B cell (primary cell): Measurements from ENCODE around the gene PYDC1. TPM values are rescaled to one million over a fixed set of nuclear protein-coding genes. Genes with fewer than 3 reads are reported as not detected.
A peak's percentile ranks its signal among the peaks of the same experiment; 100 is the strongest.
"Not testable (repeated sequence)": the region's sequence is repeated elsewhere in the genome, so short reads cannot be mapped to it uniquely, and the experiment has no call there.

Source experiments
- ATAC-seq: fragments of 200-7000 bp; cut with Tn5 transposase; one replicate; pipeline ENCODE4 v1.10.0; 2021; ENCODE audit warnings: low read depth, mild to moderate bottlenecking, moderate number of reproducible peaks, moderate library complexity
- CTCF ChIA-PET: fragments of 350-600 bp; sonication (Branson Sonifier 250); formaldehyde crosslinking; loops from one replicate; lab custom pipeline; 2021; ENCODE audit warnings: antibody characterized with exemption, inconsistent platforms; lab: Charles Lee
- POLR2A ChIA-PET: fragments of 350-600 bp; sonication (Branson Sonifier 250); formaldehyde crosslinking; loops from one replicate; lab custom pipeline; 2021; ENCODE audit warnings: antibody characterized with exemption; lab: Charles Lee
- DNase-seq: peaks from one replicate; pipeline ENCODE4 v3.0.0; 2013
- H2AFZ ChIP-seq: 2 replicates; pipeline ENCODE4 v1.6.1; 2012; ENCODE audit warnings: mild to moderate bottlenecking, low read depth, low read length; ENCODE audit not compliant: insufficient read depth, poor library complexity, severe bottlenecking
- H3K27ac ChIP-seq, 2 donors: 1 replicate in 1 of 2; 2 replicates in 1 of 2; pipeline ENCODE4 v1.5.1; 2012 to 2013; ENCODE audit warnings: low read length in 2 of 2, mild to moderate bottlenecking in 2 of 2, moderate library complexity in 1 of 2
- H3K27me3 ChIP-seq, 4 experiments: fragments of 200-600 bp in 1 of 4; sonication (generic) in 1 of 4; replicated peaks in 1 of 4; 1 replicate in 2 of 4; 2 replicates in 2 of 4; pipeline versions ENCODE4 v1.6.1 to v1.7.0; 2013 to 2016; ENCODE audit warnings: low read length in 3 of 4, mild to moderate bottlenecking in 2 of 4, mixed read lengths in 1 of 4, moderate library complexity in 1 of 4; ENCODE audit not compliant: insufficient read depth in 4 of 4, control insufficient read depth in 3 of 4; ENCODE audit errors: control extremely low read depth in 1 of 4
- H3K36me3 ChIP-seq, 2 experiments: replicated peaks in 1 of 2; 1 replicate in 1 of 2; 2 replicates in 1 of 2; pipeline versions ENCODE4 v1.6.1 to v1.7.1; 2013; ENCODE audit warnings: low read length in 1 of 2; ENCODE audit not compliant: insufficient read depth in 2 of 2, control insufficient read depth in 1 of 2; ENCODE audit errors: control extremely low read depth in 1 of 2, extremely low read depth in 1 of 2
- H3K4me1 ChIP-seq, 2 donors: fragments of 200-600 bp in 1 of 2; sonication (generic) in 1 of 2; 1 replicate in 1 of 2; 2 replicates in 1 of 2; pipeline versions ENCODE4 v1.5.1 to v1.6.1; 2013 to 2017; ENCODE audit warnings: low read length in 2 of 2; ENCODE audit not compliant: control insufficient read depth in 2 of 2, insufficient read depth in 2 of 2
- H3K4me2 ChIP-seq: replicated peaks from 2 replicates; pipeline ENCODE3; 2012; ENCODE audit warnings: mild to moderate bottlenecking, low read depth, low read length; ENCODE audit not compliant: poor library complexity, severe bottlenecking
- H3K4me3 ChIP-seq, 5 experiments: fragments of 200-600 bp in 1 of 5; sonication (generic) in 1 of 5; 1 replicate in 3 of 5; 2 replicates in 2 of 5; pipeline versions ENCODE4 v1.5.1 to v1.7.0; 2011 to 2016; ENCODE audit warnings: low read length in 4 of 5, mild to moderate bottlenecking in 4 of 5, low read depth in 2 of 5, control low read depth in 1 of 5, moderate library complexity in 1 of 5; ENCODE audit not compliant: insufficient read depth in 1 of 5; ENCODE audit errors: control extremely low read depth in 1 of 5, extremely low read depth in 1 of 5
- H3K79me2 ChIP-seq: fragments of 200-600 bp; sonication (generic); one replicate; pipeline ENCODE4 v1.6.0; 2016; ENCODE audit warnings: low read length; ENCODE audit not compliant: control insufficient read depth, insufficient read depth
- H3K9ac ChIP-seq: fragments of 200-600 bp; sonication (generic); 2 replicates; pipeline ENCODE4 v1.6.1; 2017; ENCODE audit warnings: mild to moderate bottlenecking, low read length, moderate library complexity
- H3K9me3 ChIP-seq, 3 donors: one replicate each; pipeline versions ENCODE4 v1.6.1 to v1.7.1; 2013; ENCODE audit warnings: low read length in 2 of 3; ENCODE audit not compliant: control insufficient read depth in 2 of 3, insufficient read depth in 1 of 3; ENCODE audit errors: control extremely low read depth in 1 of 3
- H4K20me1 ChIP-seq: 2 replicates; pipeline ENCODE4 v1.6.0; 2012; ENCODE audit warnings: mild to moderate bottlenecking, low read length; ENCODE audit not compliant: insufficient read depth, control insufficient read depth, poor library complexity, severe bottlenecking
- H3K27ac Mint-ChIP-seq: one replicate; pipeline ENCODE4 v1.8.0; 2021; ENCODE audit warnings: mixed read lengths
- H3K27me3 Mint-ChIP-seq: one replicate; pipeline ENCODE4 v1.8.0; 2021; ENCODE audit warnings: mixed read lengths
- H3K4me1 Mint-ChIP-seq: one replicate; pipeline ENCODE4 v1.8.0; 2021; ENCODE audit warnings: mixed read lengths
- H3K4me3 Mint-ChIP-seq: one replicate; pipeline ENCODE4 v1.8.0; 2021; ENCODE audit warnings: mixed read lengths
- H3K9me3 Mint-ChIP-seq: one replicate; pipeline ENCODE4 v1.8.0; 2022; ENCODE audit warnings: mixed read lengths; ENCODE audit not compliant: insufficient read depth
- CTCF ChIP-seq: fragments of 200-600 bp; IDR thresholded peaks from one replicate; pipeline ENCODE4 v1.8.0; 2022; ENCODE audit warnings: antibody characterized with exemption, mild to moderate bottlenecking
- EZH2 ChIP-seq: IDR thresholded peaks from 2 replicates; pipeline ENCODE4 v1.6.1; 2012; ENCODE audit warnings: borderline replicate concordance, low read depth, mild to moderate bottlenecking, moderate library complexity, low read length; ENCODE audit not compliant: insufficient read depth, poor library complexity, severe bottlenecking
- WGBS: methylation state at CpG from one replicate; pipeline ENCODE4 v1.1.5; 2013; ENCODE audit warnings: missing lambda C conversion rate; ENCODE audit not compliant: insufficient coverage; 5-methylcytosine and 5-hydroxymethylcytosine counted together
- intact Hi-C: fragments of 100-400 bp; cut with micrococcal nuclease; formaldehyde crosslinking; loops from one replicate; pipeline ENCODE4 v1.10.0; 2022
- polyA plus RNA-seq: library from polyadenylated mRNA; depleted of rRNA; stranded (reverse); fragments of >200 nt; gene quantifications from 2 replicates; pipeline ENCODE4 v1.2.3, GENCODE V29; 2012
- total RNA-seq, 2 donors: library from RNA; stranded (reverse); fragments of 120-200 nt in 1 of 2; gene quantifications; 1 replicate in 1 of 2; 2 replicates in 1 of 2; pipeline versions ENCODE4 v1.2.3 to v1.2.4, GENCODE V29; 2013 to 2022

Gene PYDC1
- total and polyA plus RNA-seq, 2 donors (not counting 1 experiment from before 2014, with no cell fraction given) = not detected

- Histone ChIP-seq H2AFZ (no peak overlapping the region), H3K4me1 (peaks cover 17 to 23% of the 10 kb centered on the region in 2 donors), H3K27ac (no peak overlapping the region), H3K9me3 (no peaks in the 10 kb centered on the region), H3K36me3 (peaks cover 0 to 63% of the 10 kb centered on the region in 2 experiments), H3K79me2 (peaks cover 23% of the 10 kb centered on the region), H3K4me2 (no peak overlapping the region), H3K4me3 (no peak overlapping the region), H3K27me3 (no peaks in the 10 kb centered on the region), H4K20me1 (peaks cover 74% of the 10 kb centered on the region), H3K9ac (no peak overlapping the region)
- DNase-seq (peak; percentile 15), ATAC-seq (no peak)
- H3K27me3 Mint-ChIP-seq = no peaks in the 10 kb centered on the region
- no peak for TF ChIP-seq EZH2
- no peak for TF ChIP-seq CTCF
- H3K4me1 Mint-ChIP-seq = peaks cover 42% of the 10 kb centered on the region
- no peaks in the 10 kb centered on the region for H3K9me3 Mint-ChIP-seq
- POLR2A ChIA-PET = interaction anchor here (0.6 to 1.0 kb wide), 3 partner anchors 14 to 315 kb away, joined by 3 to 4 read pairs (median 3); partner anchors contain the start of gene FUS
- 89% methylated on average over 13 of the region's 17 CpGs for WGBS
- no peak overlapping the region for H3K4me3 Mint-ChIP-seq
- H3K27ac Mint-ChIP-seq = peak overlapping the region; percentile 46
- intact Hi-C loops = no loop called here
- CTCF ChIA-PET = interaction anchor here (1.3 kb wide), 1 partner anchor 137 kb away, joined by 3 read pairs; no protein-coding TSS in a partner anchor
Measured at GRCh38 chr16:31196324-31197088, 20.4 kb downstream of the PYDC1 start.

GRCh38 chr16:31195861-31196260 lies 21.1 kb downstream of the PYDC1 start:
- DNase-seq, H3K9ac ChIP-seq, H3K4me2 ChIP-seq, ATAC-seq, H3K27me3 Mint-ChIP-seq, H3K9me3 Mint-ChIP-seq, H3K27ac Mint-ChIP-seq, intact Hi-C loops, H3K4me3 Mint-ChIP-seq, H3K4me3 ChIP-seq, H3K9me3 ChIP-seq, H3K27ac ChIP-seq, H2AFZ ChIP-seq, H3K27me3 ChIP-seq: not testable (repeated sequence)
- H3K79me2 ChIP-seq = peaks cover 18% of the 10 kb centered on the region
- CTCF ChIA-PET = interaction anchor here (1.3 kb wide), 1 partner anchor 138 kb away, joined by 3 read pairs; no protein-coding TSS in a partner anchor
- H4K20me1 ChIP-seq = peaks cover 74% of the 10 kb centered on the region
- 98% methylated on average over 9 of the region's 11 CpGs for WGBS
- POLR2A ChIA-PET = interaction anchor here (0.6 to 1.0 kb wide), 3 partner anchors 13 to 315 kb away, joined by 3 to 4 read pairs (median 3); partner anchors contain the start of gene FUS
- peaks cover 0 to 69% of the 10 kb centered on the region in 2 experiments for H3K36me3 ChIP-seq
- peaks cover 39% of the 10 kb centered on the region for H3K4me1 Mint-ChIP-seq
- peaks cover 10 to 16% of the 10 kb centered on the region in 2 donors for H3K4me1 ChIP-seq
